A673 (cell line): ENCODE data around the gene ERVH48-1. TPM values are rescaled to one million over a fixed set of nuclear protein-coding genes. Genes with fewer than 3 reads are reported as not detected.

Experiments
- BruUV-seq: library from RNA; stranded (reverse); fragments of 400-500 nt; replicated peaks from 2 replicates; lab custom pipeline; 2021; lab: Mats Ljungman, UMichigan
- CTCF ChIA-PET: fragments of 300-600 bp; sonication (Branson Sonifier 250); formaldehyde crosslinking; loops from one replicate; lab custom pipeline; 2022; ENCODE audit warnings: antibody characterized with exemption; lab: Charles Lee
- POLR2A ChIA-PET: fragments of 300-600 bp; sonication (Branson Sonifier 250); formaldehyde crosslinking; loops from one replicate; lab custom pipeline; 2022; ENCODE audit warnings: antibody characterized with exemption; ENCODE audit not compliant: low non-redundant PET; lab: Charles Lee
- DNase-seq: peaks from one replicate; pipeline ENCODE4 v3.0.0-alpha.2; 2015; ENCODE audit warnings: low spot score
- H3K27ac ChIP-seq: fragments of 200-600 bp; sonication (generic); 2 replicates; pipeline ENCODE4 v1.5.1; 2016; ENCODE audit warnings: mixed run types, low read depth, mild to moderate bottlenecking, mixed read lengths, antibody characterized with exemption, low read length; ENCODE audit not compliant: poor library complexity, severe bottlenecking
- H3K27me3 ChIP-seq: fragments of 200-600 bp; sonication (generic); replicated peaks from 2 replicates; pipeline ENCODE4 v1.6.1; 2017; ENCODE audit warnings: mixed run types, low read depth, mild to moderate bottlenecking, mixed read lengths, antibody characterized with exemption, low read length; ENCODE audit not compliant: insufficient read depth, poor library complexity
- H3K36me3 ChIP-seq: fragments of 200-600 bp; sonication (generic); 2 replicates; pipeline ENCODE4 v1.6.1; 2016; ENCODE audit warnings: mixed run types, mild to moderate bottlenecking, mixed read lengths, antibody characterized with exemption, low read length; ENCODE audit not compliant: insufficient read depth, poor library complexity, severe bottlenecking
- H3K4me1 ChIP-seq: fragments of 200-600 bp; sonication (generic); 2 replicates; pipeline ENCODE4 v1.6.1; 2017; ENCODE audit warnings: mixed run types, mild to moderate bottlenecking, mixed read lengths, antibody characterized with exemption, low read length; ENCODE audit not compliant: insufficient read depth, poor library complexity, severe bottlenecking
- H3K4me3 ChIP-seq: fragments of 200-600 bp; sonication (generic); 2 replicates; pipeline ENCODE4 v1.5.1; 2016; ENCODE audit warnings: low read depth, mixed run types, mild to moderate bottlenecking, mixed read lengths, low read length; ENCODE audit not compliant: poor library complexity, severe bottlenecking
- H3K9me3 ChIP-seq: fragments of 200-600 bp; sonication (generic); 2 replicates; pipeline ENCODE4 v1.6.1; 2016; ENCODE audit warnings: mixed run types, low read depth, mild to moderate bottlenecking, mixed read lengths, antibody characterized with exemption, low read length; ENCODE audit not compliant: poor library complexity, severe bottlenecking
- CTCF ChIP-seq: fragments of 300-800, 200-600 bp; sonication (generic); conservative IDR thresholded peaks from 2 replicates; pipeline ENCODE4 v1.5.1; 2017; ENCODE audit warnings: low read depth, mild to moderate bottlenecking, antibody characterized with exemption, low read length, moderate library complexity, mixed read lengths
- EZH2 ChIP-seq: fragments of 200-600 bp; sonication (generic); IDR thresholded peaks from 2 replicates; pipeline ENCODE4 v1.6.1; 2017; ENCODE audit warnings: borderline replicate concordance, low read depth, mild to moderate bottlenecking, mixed read lengths, antibody characterized with exemption, low read length; ENCODE audit not compliant: poor library complexity, severe bottlenecking
- intact Hi-C: fragments of 100-400 bp; cut with micrococcal nuclease; formaldehyde crosslinking; loops from one replicate; pipeline ENCODE4 v1.10.0; 2022; ENCODE audit not compliant: unreplicated experiment
- microRNA-seq: library from miRNA; unstranded; fragments of <30 nt; microRNA quantifications from one replicate; pipeline ENCODE4 v1.2.0, GENCODE V29; 2021
- total RNA-seq: library from RNA; stranded (reverse); gene quantifications from 2 replicates; pipeline ENCODE4 v1.2.3, GENCODE V29; 2021

ERVH48-1 gene
- total RNA-seq, 1 experiment from 2014 or later = 0.34 TPM

- TF ChIP-seq CTCF = no peak
- TF ChIP-seq EZH2 = no peak
- no peak for DNase-seq
- CTCF ChIA-PET = no interaction called here
- H3K27ac ChIP-seq = no peak overlapping the region
- peaks cover 57% of the 10 kb centered on the region for H3K36me3 ChIP-seq
- H3K4me1 ChIP-seq = no peaks in the 10 kb centered on the region
- H3K4me3 ChIP-seq = no peak overlapping the region
- BruUV-seq = no TSS peak
- POLR2A ChIA-PET = no interaction called here
- no peaks in the 10 kb centered on the region for H3K27me3 ChIP-seq
- intact Hi-C loops = no loop called here
- no peaks in the 10 kb centered on the region for H3K9me3 ChIP-seq
Observed at GRCh38 chr21:42868196-42868595, 57.2 kb downstream of the ERVH48-1 start.

Small RNA genes lying within 50 kb of the gene (microRNA-seq; reads per million reads assigned to microRNA genes)
- gene MIR5692B = not detected

Other genes with a start within 250 kb of the ERVH48-1 start
- gene WDR4, start 46.1 kb downstream of the ERVH48-1 start, total RNA-seq = 54.2 and 55.3 TPM in 2 replicates
- gene NDUFV3, start 32.3 kb downstream of the ERVH48-1 start, total RNA-seq = 39.1 and 39.6 TPM in 2 replicates
- gene PKNOX1, start 48.9 kb upstream of the ERVH48-1 start, total RNA-seq = 30.6 and 33.8 TPM in 2 replicates
- 126 and 166 TPM in 2 replicates for gene CBS, start 150.2 kb upstream of the ERVH48-1 start, total RNA-seq
- gene U2AF1, start 181.9 kb upstream of the ERVH48-1 start, total RNA-seq = 24.5 and 46.7 TPM in 2 replicates
- not detected in 2 replicates for gene CRYAA, start 243.4 kb upstream of the ERVH48-1 start, total RNA-seq